Posterior vena cava (tissue), 2 donors: ENCODE results near the gene CHD9NB. TPM values are rescaled to one million over a fixed set of nuclear protein-coding genes. Genes with fewer than 3 reads are reported as not detected.

Source experiments
- DNase-seq: peaks from one replicate; pipeline ENCODE4 v3.0.0-alpha.2; 2020; ENCODE audit warnings: low spot score
- intact Hi-C, 2 donors: fragments of 100-400 bp; cut with DNase I; formaldehyde crosslinking; loops; one replicate each; pipeline versions ENCODE4 v1.14.1 to v1.14.2; 2022 to 2023
- long read RNA-seq, 2 donors: library from polyadenylated mRNA; unstranded; transcript quantifications; one replicate each; pipeline ENCODE4 v2.0.0, GENCODE V29; 2020 to 2021
- total RNA-seq, 2 donors: library from RNA; stranded (reverse); fragmentation: NEBNext Ultra II Directional; extraction: Animal tissue kit (Norgen Biotek cat#: 25700); gene quantifications; one replicate each; pipeline ENCODE4 v1.2.1, GENCODE V29; 2021
- donor health status: DM: yes; HTN: yes; CAD: no.
- donor health status: DM: yes; HTN: yes; CAD: no.

CHD9NB gene
- 1 to 10 TPM; 1.0 to 3.2 TPM for total RNA-seq
- long read RNA-seq, donor 1, result 0 reads
- long read RNA-seq, donor 2, result 0 reads

DNA sequence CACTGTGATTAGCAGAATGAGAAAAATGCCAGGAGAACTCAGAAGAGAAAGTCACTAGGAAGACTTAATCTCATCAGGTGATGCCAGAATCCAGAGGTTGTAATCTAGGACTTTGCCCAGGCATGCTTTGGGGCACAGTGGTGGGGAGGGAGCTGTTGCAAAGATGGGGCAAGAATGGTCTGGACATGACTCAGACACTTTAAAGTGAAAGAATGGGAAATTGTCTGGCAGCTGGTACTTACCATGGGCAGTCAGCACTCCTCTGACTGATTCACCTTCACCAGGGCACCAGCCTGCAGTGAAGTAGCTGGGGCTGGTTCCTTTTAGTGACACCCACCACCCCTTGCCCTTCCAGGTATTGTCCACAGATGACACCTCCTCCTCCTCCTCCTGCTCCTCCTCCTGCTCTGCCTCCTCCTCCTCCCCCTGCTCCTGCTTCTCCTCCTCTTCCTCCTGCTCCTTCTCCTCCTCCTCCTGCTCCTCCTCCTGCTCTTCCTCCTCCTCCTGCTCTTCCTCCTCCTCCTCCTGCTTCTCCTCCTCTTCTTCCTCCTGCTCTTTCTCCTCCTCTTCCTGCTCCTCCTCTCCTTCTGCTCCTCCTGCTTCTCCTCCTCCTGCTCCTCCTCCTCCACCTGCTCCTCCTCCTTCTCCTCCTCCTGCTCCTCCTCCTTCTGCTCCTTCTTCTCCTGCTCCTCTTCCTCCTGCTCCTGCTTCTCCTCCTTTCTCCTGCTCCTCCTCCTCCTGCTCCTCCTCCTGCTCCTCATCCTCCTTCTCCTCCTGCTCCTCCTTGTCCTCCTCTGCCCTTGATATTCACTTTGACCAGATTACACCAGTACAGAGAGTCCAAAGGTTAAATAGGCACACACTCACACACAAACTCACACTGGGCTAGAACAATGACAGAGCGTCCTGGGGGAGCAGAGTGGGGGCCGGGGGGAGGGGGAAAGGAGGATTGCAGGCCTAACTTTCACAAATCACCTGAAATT, at the start of gene CHD9NB:
Gene CHD9NB (minus strand): TSS at position 379 of the 983 bp plus-strand sequence. CDS start 8,739 bp downstream, outside the sequence.
- peak; percentile 78 for DNase-seq

DNA sequence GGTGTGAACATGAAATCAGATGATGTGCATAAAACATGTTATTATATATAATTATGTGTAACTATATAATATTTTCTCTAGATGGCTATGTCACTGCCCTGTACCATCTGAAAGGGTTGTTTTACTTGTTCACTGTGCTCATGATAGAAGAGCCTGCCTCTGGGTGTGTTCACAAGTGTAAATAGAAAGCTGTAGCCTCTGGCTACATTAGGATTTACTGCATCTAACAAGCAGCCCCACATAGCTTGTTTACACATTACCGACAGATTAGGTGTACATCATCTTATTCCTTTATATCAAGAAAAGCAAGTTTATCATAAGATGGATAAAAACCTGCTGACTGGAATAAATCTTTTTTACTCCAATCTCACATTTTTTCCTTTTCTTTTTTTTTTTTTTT, 48.2 kb upstream of the CHD9NB start:
- intact Hi-C loops, result no loop called here
- DNase-seq, result no peak

More for the DNA sequence above, at the start of gene CHD9NB:
- intact Hi-C loops, result loop anchor here in 1 of 2 donors (10.0 kb wide), 2 partner anchors 72 to 162 kb away; no protein-coding TSS in a partner anchor

DNA sequence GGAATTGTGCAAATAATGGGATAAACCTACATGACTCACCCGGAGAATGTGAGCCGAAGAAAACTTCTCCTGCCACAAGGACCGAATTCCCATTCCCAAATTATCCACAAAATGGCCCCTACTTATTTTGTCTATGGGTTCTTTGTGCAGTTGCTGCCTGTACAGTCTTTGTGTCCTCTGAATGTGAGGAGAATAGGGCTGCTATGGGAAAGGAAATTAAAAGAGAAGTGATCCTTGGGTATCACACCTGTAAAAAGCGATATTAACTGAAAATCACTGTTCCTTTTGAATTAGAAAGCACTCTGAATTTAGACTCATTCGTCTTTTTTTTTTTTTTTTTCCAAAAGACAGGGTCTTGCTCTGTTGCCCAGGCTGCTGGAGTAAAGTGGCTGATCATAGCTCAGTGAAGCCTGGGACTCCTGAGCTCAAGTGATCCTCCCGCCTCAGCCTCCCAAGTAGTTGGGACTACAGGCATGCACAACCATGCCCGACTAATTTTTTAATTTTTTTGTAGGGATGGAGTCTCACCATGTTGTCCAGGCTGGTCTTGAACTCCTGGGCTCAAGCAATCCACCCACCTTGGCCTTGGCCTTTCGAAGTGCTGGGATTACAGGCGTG, 47.5 kb upstream of the CHD9NB start:
- no peak for DNase-seq
- intact Hi-C loops, result no loop called here

DNA sequence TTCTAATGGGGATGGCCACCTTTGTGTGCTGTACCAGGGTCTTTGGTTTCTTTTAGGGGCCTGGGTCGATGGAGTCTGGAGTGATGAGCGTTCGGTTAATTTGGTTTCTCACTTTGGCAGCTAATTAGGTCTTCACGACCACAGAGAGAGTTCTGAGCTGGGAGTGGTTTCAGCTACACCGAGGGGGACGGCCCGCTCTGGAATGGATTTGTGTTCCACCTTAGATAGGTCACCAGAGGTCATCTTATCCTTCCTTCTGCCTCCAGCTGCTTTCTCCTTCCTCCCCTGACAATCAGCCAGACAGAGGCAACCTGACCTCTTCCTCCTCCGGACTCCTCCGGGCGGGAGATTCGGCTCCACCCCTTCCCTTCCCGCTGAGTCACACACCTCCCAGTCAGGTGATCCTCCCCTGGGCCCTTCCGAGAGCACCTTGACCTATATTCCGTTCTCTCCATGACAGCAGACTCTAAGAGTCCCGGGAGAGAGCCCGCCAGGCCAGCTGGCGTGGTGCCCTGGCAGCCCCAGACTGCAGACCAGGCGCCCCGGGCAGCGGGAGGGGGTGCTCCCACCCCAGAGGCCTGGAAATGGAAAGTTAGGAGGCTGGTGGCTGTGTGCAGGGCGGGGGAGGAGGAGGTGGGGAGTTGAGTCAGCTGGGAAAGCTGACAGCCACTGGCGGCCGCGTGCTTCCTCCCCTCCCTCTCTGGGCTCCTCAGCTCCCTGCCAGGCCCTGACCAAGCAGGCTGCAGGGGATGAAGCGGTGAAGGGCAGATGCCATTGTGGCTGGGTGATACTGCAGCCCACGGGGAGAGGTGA, 46.8 kb upstream of the CHD9NB start:
- DNase-seq, result peak; percentile 96
- intact Hi-C loops, result loop anchor here in 1 of 2 donors (5.0 kb wide), 1 partner anchor 502 kb away; no protein-coding TSS in a partner anchor

DNA sequence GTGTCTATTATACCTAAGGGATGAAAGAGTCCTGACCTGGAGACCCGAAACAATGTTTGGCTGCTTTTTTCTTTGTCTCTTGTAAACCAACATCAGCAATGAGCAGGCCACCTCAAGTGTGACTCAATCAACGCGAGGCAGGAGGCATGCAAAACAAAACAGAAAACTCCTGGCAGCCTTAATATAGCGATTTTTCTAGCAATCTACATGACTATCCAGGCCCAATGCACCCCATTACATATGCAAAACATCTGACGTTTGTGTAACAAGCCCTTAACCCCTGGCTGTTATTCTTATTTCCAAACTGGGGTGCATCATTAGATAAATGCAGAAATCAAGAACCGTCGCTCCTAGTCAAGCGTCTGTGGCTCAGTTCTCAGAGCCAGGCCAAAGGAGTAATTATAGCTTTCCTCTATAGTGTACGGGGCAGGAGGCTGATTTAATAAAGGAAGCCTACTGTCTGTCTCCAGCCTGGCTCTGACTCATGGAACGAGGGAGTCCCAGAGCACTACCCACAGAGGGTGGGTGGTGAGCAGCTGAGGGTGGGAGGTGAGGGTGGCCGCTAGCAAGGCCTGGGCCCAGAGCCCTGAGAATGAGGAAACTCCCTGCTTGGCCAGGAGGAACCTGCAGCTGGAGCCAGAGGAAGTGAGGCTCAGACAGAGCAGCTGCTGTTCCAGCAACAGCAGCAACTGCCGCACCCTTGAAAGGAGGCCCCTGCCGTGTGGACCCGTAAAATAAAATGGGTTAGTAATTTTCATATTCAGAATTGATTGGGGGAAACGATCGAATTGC, 46.0 kb upstream of the CHD9NB start:
- intact Hi-C loops, result loop anchor here in 1 of 2 donors (5.0 kb wide), 1 partner anchor 501 kb away; no protein-coding TSS in a partner anchor
- peak; percentile 95 for DNase-seq

DNA sequence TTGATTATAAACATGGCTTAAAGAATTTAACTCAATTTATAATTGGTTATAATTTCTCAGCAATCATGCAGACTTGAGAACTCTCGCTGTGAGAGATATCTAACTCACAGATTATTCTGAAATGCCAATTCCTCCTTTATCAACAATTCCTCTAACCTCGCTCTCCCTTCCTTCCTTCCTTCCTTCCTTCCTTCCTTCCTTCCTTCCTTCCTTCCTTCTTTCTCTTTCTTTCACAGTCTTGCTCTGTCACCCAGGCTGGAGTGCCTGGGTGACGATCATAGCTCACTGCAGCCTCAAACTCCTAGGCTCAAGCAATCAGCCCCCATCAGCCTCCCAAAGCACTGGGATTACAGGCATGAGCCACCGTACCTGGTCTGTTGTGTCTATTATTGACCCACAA, 44.5 kb upstream of the CHD9NB start:
- intact Hi-C loops, result loop anchor here in 1 of 2 donors (5.0 kb wide), 1 partner anchor 500 kb away; no protein-coding TSS in a partner anchor
- no peak for DNase-seq

DNA sequence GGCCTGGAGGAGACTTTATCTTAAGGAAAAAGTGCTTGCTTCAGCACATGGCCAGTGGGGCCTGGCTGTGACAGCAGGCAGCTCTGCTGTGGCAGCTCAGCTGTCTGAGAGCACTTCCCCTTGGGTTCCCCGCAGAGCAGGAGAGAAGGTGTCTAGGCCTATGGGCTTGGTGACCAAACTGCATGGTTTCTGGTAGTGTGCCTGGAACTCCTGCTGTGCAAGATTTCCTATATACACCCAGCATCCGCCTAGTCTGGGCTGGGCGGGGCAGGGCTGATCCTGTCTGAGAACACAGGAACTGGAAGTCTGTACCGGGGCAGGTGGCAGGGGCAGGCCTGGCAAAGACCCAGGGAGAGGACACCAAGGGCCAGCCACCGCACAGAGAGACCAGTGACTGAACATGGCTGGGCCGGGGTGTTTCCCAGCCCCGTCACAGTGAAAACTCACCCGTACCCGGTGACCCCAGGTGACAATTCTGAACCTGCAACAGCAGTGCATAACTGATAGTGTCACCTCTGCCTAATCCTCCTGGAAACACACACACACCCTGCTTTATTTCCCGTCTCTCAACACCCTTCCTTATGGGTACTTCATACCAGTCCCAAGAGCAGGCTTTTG, 41.4 kb upstream of the CHD9NB start:
- DNase-seq, result peak; percentile 86

DNA sequence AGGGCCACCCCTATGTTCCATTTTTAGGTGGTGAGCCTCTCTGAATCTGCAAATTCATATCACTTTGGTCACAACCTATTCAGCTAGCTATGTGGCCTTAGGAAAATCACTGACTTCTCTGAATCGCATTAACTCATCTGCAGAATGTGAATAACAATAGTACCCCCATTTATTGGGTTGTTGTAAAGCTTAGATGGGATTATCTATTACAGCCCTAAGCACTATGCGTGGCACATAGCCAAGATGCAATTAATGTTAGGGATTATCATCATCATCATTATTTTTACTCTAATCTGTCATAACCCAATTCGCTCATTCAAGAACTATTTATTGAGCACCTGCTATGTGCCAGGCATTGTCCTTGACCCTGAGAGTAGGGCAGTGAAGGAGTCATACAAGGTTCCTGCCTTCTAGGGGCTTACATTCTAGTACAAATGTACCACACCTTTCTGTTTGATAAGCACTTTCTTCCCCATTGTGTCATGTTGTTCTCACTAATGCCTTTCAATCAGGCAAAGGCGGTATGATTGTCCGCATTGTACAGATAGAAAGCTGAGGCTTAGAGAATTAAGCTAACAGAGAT, 40.6 kb upstream of the CHD9NB start:
- intact Hi-C loops, result loop anchor here in 1 of 2 donors (5.0 kb wide), 1 partner anchor 39 kb away; no protein-coding TSS in a partner anchor
- DNase-seq, result no peak

More for the DNA sequence above, 41.4 kb upstream of the CHD9NB start:
- intact Hi-C loops, result loop anchor here in 1 of 2 donors (5.0 kb wide), 1 partner anchor 38 kb away; no protein-coding TSS in a partner anchor

DNA sequence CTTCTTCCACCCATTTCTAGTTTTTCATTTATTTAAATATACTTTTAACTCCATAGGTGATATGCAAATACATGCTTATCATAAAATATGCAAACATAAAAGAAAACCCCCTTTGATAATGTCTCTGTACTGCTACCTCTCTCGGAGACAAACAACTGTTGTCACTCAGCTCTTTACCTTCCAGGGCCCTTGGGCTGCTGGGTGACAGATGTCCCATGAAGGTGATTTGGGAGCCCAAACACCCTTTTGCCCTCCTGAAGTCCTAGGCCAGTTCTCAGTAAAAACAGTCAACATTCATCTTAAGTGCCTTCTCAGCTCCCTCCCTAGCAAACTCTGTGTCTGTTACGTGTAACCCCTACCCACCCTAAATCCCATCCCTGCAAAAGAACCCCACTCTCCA, 39.6 kb upstream of the CHD9NB start:
- intact Hi-C loops, result loop anchor here in 1 of 2 donors (5.0 kb wide), 1 partner anchor 40 kb away; no protein-coding TSS in a partner anchor
- no peak for DNase-seq

DNA sequence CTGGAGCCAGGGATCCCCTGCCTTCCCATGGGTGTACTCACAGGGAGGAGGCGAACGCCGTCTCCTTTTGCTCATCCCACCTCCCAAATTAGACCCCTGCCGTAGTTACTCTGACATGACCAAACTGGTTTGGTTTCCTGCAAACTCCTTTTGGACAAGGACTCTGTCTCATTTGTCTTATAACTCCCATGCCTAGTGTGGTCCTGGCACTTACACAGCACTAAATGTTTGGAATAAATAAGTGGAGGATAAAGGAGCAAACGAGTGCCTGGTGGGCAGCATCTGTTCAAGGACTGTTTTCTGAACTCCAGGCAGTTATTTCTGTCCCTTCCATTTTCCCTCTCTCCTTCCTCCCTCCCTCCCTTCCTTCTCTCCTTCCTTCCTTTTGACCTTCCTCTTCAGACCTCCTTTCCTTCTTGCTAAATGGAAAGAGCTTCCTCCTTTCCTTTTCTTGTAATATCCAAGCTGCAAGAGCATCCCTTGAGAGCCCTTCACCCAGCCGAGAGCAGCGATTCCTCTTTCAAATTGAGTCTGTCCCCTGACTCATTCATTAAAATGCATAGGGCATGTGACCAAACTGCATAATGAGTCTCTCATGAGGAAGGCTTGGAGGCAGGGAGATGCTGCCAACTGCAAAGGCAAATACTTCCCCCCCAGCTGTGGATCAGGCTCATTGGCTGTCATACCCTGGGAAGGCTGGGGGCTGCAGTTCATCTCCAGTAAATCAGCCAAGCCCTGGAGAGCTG, 38.9 kb upstream of the CHD9NB start:
- peak; percentile 92 for DNase-seq
- intact Hi-C loops, result loop anchor here (1.0 to 5.0 kb wide), 2 partner anchors 28 to 41 kb away; no protein-coding TSS in a partner anchor

DNA sequence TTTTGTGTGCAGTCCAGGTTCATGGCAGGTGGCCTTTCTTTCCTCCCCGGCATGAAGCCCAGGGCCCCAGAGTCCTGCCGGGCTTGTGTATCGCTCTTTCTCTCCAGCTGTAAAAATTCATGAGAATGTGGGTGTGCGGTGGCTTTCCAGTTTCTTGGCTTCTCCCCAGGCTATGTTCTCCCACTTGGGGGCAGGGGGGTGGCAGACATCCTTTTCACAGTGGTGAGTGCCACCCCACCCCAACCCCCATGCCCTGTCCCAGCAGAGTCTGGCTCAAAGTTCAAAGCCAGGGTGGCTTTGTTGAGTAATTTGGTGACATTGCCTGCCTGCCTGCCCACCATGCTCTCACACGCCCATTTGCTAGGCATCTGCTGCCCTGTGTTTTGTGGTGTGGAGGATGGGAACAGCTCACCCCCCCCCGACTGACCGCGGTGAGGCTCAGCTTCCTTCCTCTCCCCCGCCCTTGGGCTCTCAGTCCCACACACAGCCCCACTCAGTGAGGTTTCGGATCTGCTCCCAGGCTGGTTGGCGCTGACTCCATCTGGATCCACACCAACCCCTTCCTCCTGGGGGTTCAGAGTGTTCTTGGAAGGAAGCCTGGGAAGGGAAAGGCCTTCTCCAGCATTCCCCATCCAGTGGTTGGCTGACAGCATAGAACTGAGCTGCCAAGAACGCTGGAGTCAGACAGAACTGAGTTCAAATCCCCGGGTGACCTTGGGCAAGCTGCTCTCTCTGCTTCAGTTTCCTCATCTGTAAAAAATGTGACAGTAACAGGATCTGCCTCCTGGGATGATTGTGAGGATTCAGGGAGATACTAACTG, 38.1 kb upstream of the CHD9NB start:
- intact Hi-C loops, result loop anchor here (1.0 to 5.0 kb wide), 2 partner anchors 28 to 42 kb away; no protein-coding TSS in a partner anchor
- DNase-seq, result peak; percentile 97

DNA sequence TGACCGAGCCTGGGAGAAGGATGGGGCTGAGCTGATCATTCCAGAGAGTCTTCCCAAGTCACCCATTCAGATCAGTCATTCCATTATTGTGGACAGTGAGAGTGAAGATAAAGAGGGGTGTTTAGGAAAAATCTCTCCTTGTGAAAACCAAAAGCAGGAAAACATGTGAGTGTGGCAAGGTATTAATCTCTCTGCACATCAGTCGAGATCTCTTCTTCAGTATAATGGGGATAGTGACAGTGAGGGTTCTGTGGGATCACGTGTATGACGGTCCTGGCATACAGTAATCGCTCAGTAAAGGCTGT, 37.5 kb upstream of the CHD9NB start:
- intact Hi-C loops, result loop anchor here in 1 of 2 donors (5.0 kb wide), 1 partner anchor 42 kb away; no protein-coding TSS in a partner anchor

DNA sequence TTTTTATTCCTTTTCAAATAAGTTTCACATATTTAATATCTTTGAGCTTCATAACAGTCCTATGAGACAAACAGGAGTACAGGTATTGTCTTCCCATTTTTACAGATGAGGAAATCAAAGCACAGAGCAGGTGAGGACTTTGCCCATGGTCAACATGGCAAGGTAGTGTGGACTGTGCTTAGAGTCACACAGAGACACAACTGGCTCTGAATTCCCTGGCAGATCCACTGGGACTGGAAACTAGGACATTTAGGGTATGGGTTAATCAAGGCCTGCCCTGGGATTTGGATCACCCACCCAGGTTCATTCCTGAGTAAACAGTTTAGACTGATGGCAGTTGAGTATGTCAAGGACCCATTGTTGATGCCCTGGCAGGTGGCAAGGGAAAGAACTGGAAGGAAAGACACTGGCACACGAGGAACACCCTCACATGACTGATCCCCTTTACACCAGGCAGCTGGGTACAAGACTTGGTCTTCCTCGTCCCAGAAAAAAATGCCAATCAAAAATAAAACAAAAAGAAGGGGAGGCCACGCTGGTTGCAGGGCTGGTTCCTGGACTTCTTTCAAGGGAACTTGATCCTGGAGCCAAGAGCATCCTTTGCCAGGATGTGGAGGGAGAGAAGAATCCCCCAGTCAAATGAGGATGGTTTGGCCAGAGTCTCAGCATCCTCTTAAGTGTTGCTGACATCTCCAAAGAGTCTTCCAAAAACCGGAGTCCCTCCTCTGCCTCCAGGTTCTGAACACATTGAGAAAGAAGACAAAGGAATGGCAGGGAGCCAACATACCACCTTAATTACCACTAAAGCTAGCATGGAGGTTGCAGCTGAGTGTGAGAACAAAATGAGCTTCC, 37.0 kb upstream of the CHD9NB start:
- intact Hi-C loops, result loop anchor here in 1 of 2 donors (5.0 kb wide), 1 partner anchor 43 kb away; no protein-coding TSS in a partner anchor
- no peak for DNase-seq

More for the DNA sequence above, 37.5 kb upstream of the CHD9NB start:
- DNase-seq, result no peak

DNA sequence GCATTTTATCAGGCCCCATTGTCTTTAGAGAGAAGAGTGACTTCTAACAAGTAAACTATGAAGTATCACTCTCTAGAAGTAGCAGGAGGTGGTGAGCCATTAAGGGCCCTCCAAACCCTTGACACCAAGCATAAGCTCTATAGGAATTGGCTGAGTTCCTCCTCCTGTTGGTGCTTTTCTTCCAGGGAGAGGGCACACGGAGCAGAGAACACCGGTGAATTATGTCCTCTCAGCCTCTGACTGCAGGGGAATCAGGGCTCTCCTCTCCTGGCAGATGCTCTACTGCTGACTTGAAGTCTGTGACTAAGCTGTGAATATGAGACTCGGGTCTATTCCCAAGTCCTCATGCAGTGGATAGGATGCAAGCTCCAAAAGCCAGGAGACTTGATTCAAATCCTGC, 34.4 kb upstream of the CHD9NB start:
- DNase-seq, result no peak
- intact Hi-C loops, result no loop called here

DNA sequence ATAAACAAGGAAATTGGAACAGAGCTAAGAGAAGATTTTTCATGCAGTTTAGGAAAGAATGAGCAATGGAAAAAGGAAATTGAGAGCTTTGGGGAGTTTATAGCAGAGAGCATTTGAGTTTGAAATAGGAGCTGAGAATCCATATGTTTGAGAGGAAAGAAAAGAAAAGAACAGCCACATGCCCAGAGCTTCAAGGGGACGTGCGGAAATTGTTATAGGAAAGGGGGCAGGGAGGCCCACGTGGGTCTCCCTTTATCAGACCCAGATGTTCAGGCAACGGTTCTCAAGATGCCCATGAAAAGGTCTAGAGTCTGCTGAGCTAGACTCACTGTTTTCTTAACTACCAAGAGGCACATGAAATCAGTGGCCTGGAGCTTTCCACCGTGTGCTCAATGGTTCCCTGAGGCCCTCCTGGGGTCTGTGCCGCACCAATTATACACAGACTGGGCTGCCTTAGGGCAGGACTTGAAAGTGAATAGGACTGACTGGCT, 33.3 kb upstream of the CHD9NB start:
- intact Hi-C loops, result no loop called here
- DNase-seq, result no peak
